ENCODE data around the gene ZCCHC7. TPM values are rescaled to one million over a fixed set of nuclear protein-coding genes. Genes with fewer than 3 reads are reported as not detected.
"Not testable (repeated sequence)": the region's sequence is repeated elsewhere in the genome, so short reads cannot be mapped to it uniquely, and the experiment has no call there.

Gene ZCCHC7
- total RNA-seq, 1 donor from 2014 or later, result 20.4 TPM

GRCh38 chr9:37184905-37185867, 64.8 kb downstream of the ZCCHC7 start:
- no peaks in the 10 kb centered on the region for H3K4me1 ChIP-seq
- no peak overlapping the region for H3K4me3 ChIP-seq
- peaks cover 2% of the 10 kb centered on the region for H3K36me3 ChIP-seq
- no peaks in the 10 kb centered on the region for H3K27me3 ChIP-seq (ENCODE audit: low read depth)
- ATAC-seq (no peak), DNase-seq (no peak)
- intact Hi-C loops (cut with DNase I), result no loop called here
- no peak overlapping the region for H3K27ac ChIP-seq
- no peak for TF ChIP-seq CTCF (IDR thresholded peaks at IDR 0.05)
- no peaks in the 10 kb centered on the region for H3K9me3 ChIP-seq

- no peaks in the 10 kb centered on the region for H3K4me1 ChIP-seq
- ATAC-seq (no peak), DNase-seq (no peak)
- intact Hi-C loops (cut with DNase I), result no loop called here
- H3K4me3 ChIP-seq, result no peak overlapping the region
- H3K36me3 ChIP-seq, result peaks cover 7% of the 10 kb centered on the region
- no peaks in the 10 kb centered on the region for H3K9me3 ChIP-seq
- no peak overlapping the region for H3K27ac ChIP-seq
- H3K27me3 ChIP-seq (ENCODE audit: low read depth), result no peaks in the 10 kb centered on the region
- TF ChIP-seq CTCF (IDR thresholded peaks at IDR 0.05), result no peak
These were observed 66.9 kb downstream of the ZCCHC7 start for GRCh38 chr9:37187292-37187691.

DNA sequence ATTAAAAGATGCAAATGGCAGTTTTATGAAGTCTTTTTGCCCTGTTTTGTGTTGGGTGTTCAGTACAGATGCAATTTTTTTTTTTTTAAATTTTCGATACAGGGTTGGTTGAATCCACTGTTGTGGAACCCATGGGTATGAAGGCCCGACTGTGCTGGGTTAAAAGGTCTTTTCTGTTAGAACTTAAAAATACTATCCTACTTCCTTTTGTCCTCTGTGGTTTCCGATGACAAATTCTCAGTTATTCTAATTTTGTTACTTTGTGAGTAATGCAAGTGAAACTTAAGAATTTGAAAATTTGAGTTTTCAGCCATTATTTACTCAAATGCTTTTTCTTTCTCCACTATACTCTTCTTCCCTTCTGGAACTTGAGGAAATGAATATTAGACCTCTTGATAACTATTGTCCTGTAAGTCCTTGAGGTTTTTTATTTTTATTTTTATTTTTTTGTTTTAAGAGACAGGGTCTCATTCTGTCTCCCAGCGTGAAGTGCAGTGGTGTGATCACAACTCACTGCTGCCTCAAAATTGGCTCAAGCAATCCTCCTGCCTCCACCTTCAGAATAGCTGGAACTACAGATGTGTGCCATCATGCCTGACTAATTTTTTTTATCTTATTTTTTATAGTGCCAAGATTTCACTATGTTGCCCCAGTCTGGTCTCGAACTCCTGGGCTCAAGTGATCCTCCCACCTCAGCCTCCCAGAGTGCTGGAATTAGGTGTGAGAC, 67.5 kb downstream of the ZCCHC7 start:
- TF ChIP-seq CTCF (IDR thresholded peaks at IDR 0.05), result no peak
- DNase-seq (no peak), ATAC-seq (no peak)
- Histone ChIP-seq H3K36me3 (peaks cover 7% of the 10 kb centered on the region), H3K4me3 (no peak overlapping the region), H3K27ac (no peak overlapping the region), H3K9me3 (no peaks in the 10 kb centered on the region), H3K4me1 (no peaks in the 10 kb centered on the region), H3K27me3 (ENCODE audit: low read depth) (no peaks in the 10 kb centered on the region)
- intact Hi-C loops (cut with DNase I), result no loop called here

- H3K36me3 ChIP-seq; H3K9me3 ChIP-seq; H3K27ac ChIP-seq; DNase-seq; H3K27me3 ChIP-seq (ENCODE audit: low read depth); intact Hi-C loops (cut with DNase I); H3K4me3 ChIP-seq; ATAC-seq; H3K4me1 ChIP-seq: not testable (repeated sequence)
These were observed 70.4 kb downstream of the ZCCHC7 start for GRCh38 chr9:37190739-37191138.

DNA sequence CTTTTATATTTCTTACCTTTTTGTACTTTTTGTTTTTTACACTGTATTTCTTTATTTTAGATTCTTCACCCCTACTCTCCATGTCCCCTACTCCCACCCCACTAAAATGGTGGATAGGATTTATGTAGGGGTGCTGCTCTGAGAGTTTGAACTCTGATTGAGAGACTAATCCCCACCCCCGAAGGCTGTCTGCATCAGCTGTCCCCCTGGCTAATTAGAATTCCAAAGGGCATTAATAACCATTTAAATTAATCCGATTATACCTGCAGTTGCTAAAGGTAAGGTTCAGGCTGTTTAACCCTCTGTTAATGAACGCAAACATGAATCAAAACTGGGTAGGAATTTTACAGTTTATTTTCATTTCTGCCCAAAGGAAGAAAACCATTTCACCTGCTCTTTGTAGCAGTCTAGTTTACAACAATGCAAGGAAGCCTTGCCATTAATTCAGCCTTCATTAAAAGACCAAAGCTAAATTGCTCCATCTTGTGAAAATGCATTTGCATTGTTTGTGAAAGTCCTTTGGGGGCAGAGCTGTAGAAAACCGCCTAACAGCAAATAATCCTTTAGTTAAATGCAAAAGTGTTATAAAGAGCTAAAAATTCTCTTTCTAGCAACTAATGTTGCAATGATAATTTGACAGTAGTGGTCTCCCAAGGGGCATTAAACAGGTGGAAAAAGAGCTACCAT, 71.2 kb downstream of the ZCCHC7 start:
- Histone ChIP-seq H3K4me1 (peaks cover 4% of the 10 kb centered on the region), H3K36me3 (peaks cover 7% of the 10 kb centered on the region), H3K4me3 (no peak overlapping the region), H3K9me3 (no peaks in the 10 kb centered on the region), H3K27me3 (ENCODE audit: low read depth) (no peaks in the 10 kb centered on the region), H3K27ac (no peak overlapping the region)
- DNase-seq (no peak), ATAC-seq (no peak)
- intact Hi-C loops (cut with DNase I), result no loop called here
- no peak for TF ChIP-seq CTCF (IDR thresholded peaks at IDR 0.05)

Measured in lower lobe of right lung (tissue), 2 donors.